Hematopoietic multipotent progenitor cell treated with erythropoietin and hydrocortisone succinate and interleukin-3 and kit ligand, for 17 days (in vitro differentiated cells): Measurements from ENCODE around the gene STK11IP.

Source experiments
- DNase-seq: peaks from one replicate; pipeline ENCODE4 v3.0.0-alpha.2; 2015; ENCODE audit warnings: low spot score

Gene STK11IP

GRCh38 chr2:219616550-219616949 is 18.9 kb downstream of the STK11IP start:
- no peak for DNase-seq

GRCh38 chr2:219618733-219619122 is 21.1 kb downstream of the STK11IP start:
- no peak for DNase-seq

GRCh38 chr2:219619235-219619634 is 21.6 kb downstream of the STK11IP start:
- DNase-seq: no peak

GRCh38 chr2:219620546-219620945 is 22.9 kb downstream of the STK11IP start:
- DNase-seq: no peak

GRCh38 chr2:219621935-219622334 is 24.3 kb downstream of the STK11IP start:
- DNase-seq: no peak

- DNase-seq: no peak
Measured at GRCh38 chr2:219622472-219622871, 24.8 kb downstream of the STK11IP start.

GRCh38 chr2:219624565-219624964 is 26.9 kb downstream of the STK11IP start:
- no peak for DNase-seq

GRCh38 chr2:219625179-219625578 is 27.5 kb downstream of the STK11IP start:
- no peak for DNase-seq

- no peak for DNase-seq
Measured at GRCh38 chr2:219626540-219626939, 28.9 kb downstream of the STK11IP start.

- no peak for DNase-seq
Measured at GRCh38 chr2:219627103-219628100, 29.7 kb downstream of the STK11IP start, which contains the start of gene SLC4A3. Gene SLC4A3, plus strand, starts transcription at chr2:219627630. Its CDS starts 363 bp downstream, at chr2:219627993.

GRCh38 chr2:219628235-219628985 is 30.8 kb downstream of the STK11IP start:
- DNase-seq: no peak

GRCh38 chr2:219628986-219629901 is 31.6 kb downstream of the STK11IP start:
- no peak for DNase-seq

- no peak for DNase-seq
Measured at GRCh38 chr2:219629976-219630695, 32.5 kb downstream of the STK11IP start.

GRCh38 chr2:219630770-219631405 is 33.2 kb downstream of the STK11IP start:
- no peak for DNase-seq

GRCh38 chr2:219631406-219631891 is 33.8 kb downstream of the STK11IP start:
- DNase-seq: no peak

- no peak for DNase-seq
Measured at GRCh38 chr2:219631904-219632759, 34.5 kb downstream of the STK11IP start.

GRCh38 chr2:219632760-219633105 is 35.1 kb downstream of the STK11IP start:
- DNase-seq: no peak

GRCh38 chr2:219633276-219634065 is 35.8 kb downstream of the STK11IP start:
- DNase-seq: no peak
